ENCODE data around the gene PLEKHF1. TPM values are rescaled to one million over a fixed set of nuclear protein-coding genes. Genes with fewer than 3 reads are reported as not detected.

The PLEKHF1 gene
- total and polyA plus RNA-seq, 2 of the 13 experiments (the other 11 are each of a cell fraction or from before 2014, with no cell fraction given): 2.9 to 3.8 TPM

DNA sequence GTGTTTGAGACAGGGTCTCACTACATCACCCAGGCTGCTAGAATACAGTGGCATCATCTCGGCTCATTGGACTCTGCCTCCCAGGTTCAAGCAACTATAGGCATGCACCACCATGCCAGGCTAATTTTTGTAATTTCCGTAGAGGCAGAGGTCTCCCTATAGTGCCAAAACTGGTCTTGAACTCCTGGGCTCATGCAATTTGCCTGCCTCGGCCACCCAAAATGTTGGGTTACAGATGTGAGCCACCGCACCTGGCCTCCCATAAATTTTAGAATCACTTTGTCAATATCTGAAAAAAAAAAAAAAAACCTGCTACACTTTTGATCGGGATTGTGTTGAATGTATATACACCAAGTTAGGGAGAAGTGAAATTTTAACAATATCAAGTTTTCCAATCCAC, 11.9 kb upstream of the PLEKHF1 start:
- H3K27me3 ChIP-seq (ENCODE audit: control insufficient read depth in 1 of 2, insufficient read depth in 2 of 2, low read length in 2 of 2): no peaks in the 10 kb centered on the region; a peak in 1 of 5 replicates
- H3K9ac ChIP-seq (ENCODE audit: insufficient read depth, low read depth, low read length): no peak overlapping the region
- in situ Hi-C loops (cut with HindIII; ENCODE audit: extremely low pct_ligation_motif_present, low pct_unique_long_range_greater_than_20kb) (no loop called here), intact Hi-C loops (cut with micrococcal nuclease; ENCODE audit: unreplicated experiment) (no loop called here)
- H3K4me1 ChIP-seq (ENCODE audit: insufficient read depth, low read length): no peaks in the 10 kb centered on the region
- H3K9me3 ChIP-seq (ENCODE audit: low read length): peaks cover 7% of the 10 kb centered on the region; the same call in 1 of the 2 replicates
- CTCF ChIA-PET (ENCODE audit: low intra/inter-chr PET ratio, low total read pairs): no interaction called here
- DNase-seq (ENCODE audit: low spot score) (no peak), ATAC-seq (no peak), FAIRE-seq (no peak)
- WGBS (ENCODE audit: low lambda C conversion rate): 9% methylated on average over 5 of the region's 5 CpGs
- H3K4me3 ChIP-seq (replicated peaks in 1 of 3; ENCODE audit: insufficient read depth in 1 of 3, low read depth in 2 of 3, low read length in 3 of 3): no peak overlapping the region
- no peak overlapping the region for H3K27ac ChIP-seq (ENCODE audit: extremely low read length, insufficient read depth, low read length)
- BruUV-seq (replicated peaks): no TSS peak
- H4K20me1 ChIP-seq (ENCODE audit: insufficient read depth, low read length): no peaks in the 10 kb centered on the region
- no peak overlapping the region for H2AFZ ChIP-seq (ENCODE audit: low read length)
- H3K4me2 ChIP-seq (ENCODE audit: low read depth, low read length): no peak overlapping the region
- H3K79me2 ChIP-seq (ENCODE audit: insufficient read depth, low read length): no peaks in the 10 kb centered on the region
- POLR2A ChIA-PET: no interaction called here
- H3K36me3 ChIP-seq (replicated peaks in 1 of 2; ENCODE audit: control insufficient read depth in 1 of 2, insufficient read depth in 2 of 2, low read length in 2 of 2): no peaks in the 10 kb centered on the region
- TF ChIP-seq ZNF180 (CRISPR knock-in tag; IDR thresholded peaks at IDR 0.05; ENCODE audit: borderline replicate concordance, low read depth) (no peak), MED8 (CRISPR knock-in tag; IDR thresholded peaks at IDR 0.05; ENCODE audit: insufficient replicate concordance) (no peak), HOXA7 (CRISPR knock-in tag; IDR thresholded peaks at IDR 0.05) (no peak), ZKSCAN8 (CRISPR knock-in tag; IDR thresholded peaks at IDR 0.05; ENCODE audit: borderline replicate concordance) (no peak), MYNN (CRISPR knock-in tag; IDR thresholded peaks at IDR 0.05; ENCODE audit: low read depth) (no peak), ZFP36 (IDR thresholded peaks at IDR 0.05; ENCODE audit: borderline replicate concordance, low read depth, low read length, partially characterized antibody) (no peak), ZSCAN12 (CRISPR knock-in tag; IDR thresholded peaks at IDR 0.05) (no peak), NR3C1 (CRISPR knock-in tag; IDR thresholded peaks at IDR 0.05) (no peak), HNF4A (CRISPR knock-in tag; IDR thresholded peaks at IDR 0.05) (no peak), ZNF777 (CRISPR knock-in tag; IDR thresholded peaks at IDR 0.05) (no peak)
- TF ChIP-seq, protein P1, sequence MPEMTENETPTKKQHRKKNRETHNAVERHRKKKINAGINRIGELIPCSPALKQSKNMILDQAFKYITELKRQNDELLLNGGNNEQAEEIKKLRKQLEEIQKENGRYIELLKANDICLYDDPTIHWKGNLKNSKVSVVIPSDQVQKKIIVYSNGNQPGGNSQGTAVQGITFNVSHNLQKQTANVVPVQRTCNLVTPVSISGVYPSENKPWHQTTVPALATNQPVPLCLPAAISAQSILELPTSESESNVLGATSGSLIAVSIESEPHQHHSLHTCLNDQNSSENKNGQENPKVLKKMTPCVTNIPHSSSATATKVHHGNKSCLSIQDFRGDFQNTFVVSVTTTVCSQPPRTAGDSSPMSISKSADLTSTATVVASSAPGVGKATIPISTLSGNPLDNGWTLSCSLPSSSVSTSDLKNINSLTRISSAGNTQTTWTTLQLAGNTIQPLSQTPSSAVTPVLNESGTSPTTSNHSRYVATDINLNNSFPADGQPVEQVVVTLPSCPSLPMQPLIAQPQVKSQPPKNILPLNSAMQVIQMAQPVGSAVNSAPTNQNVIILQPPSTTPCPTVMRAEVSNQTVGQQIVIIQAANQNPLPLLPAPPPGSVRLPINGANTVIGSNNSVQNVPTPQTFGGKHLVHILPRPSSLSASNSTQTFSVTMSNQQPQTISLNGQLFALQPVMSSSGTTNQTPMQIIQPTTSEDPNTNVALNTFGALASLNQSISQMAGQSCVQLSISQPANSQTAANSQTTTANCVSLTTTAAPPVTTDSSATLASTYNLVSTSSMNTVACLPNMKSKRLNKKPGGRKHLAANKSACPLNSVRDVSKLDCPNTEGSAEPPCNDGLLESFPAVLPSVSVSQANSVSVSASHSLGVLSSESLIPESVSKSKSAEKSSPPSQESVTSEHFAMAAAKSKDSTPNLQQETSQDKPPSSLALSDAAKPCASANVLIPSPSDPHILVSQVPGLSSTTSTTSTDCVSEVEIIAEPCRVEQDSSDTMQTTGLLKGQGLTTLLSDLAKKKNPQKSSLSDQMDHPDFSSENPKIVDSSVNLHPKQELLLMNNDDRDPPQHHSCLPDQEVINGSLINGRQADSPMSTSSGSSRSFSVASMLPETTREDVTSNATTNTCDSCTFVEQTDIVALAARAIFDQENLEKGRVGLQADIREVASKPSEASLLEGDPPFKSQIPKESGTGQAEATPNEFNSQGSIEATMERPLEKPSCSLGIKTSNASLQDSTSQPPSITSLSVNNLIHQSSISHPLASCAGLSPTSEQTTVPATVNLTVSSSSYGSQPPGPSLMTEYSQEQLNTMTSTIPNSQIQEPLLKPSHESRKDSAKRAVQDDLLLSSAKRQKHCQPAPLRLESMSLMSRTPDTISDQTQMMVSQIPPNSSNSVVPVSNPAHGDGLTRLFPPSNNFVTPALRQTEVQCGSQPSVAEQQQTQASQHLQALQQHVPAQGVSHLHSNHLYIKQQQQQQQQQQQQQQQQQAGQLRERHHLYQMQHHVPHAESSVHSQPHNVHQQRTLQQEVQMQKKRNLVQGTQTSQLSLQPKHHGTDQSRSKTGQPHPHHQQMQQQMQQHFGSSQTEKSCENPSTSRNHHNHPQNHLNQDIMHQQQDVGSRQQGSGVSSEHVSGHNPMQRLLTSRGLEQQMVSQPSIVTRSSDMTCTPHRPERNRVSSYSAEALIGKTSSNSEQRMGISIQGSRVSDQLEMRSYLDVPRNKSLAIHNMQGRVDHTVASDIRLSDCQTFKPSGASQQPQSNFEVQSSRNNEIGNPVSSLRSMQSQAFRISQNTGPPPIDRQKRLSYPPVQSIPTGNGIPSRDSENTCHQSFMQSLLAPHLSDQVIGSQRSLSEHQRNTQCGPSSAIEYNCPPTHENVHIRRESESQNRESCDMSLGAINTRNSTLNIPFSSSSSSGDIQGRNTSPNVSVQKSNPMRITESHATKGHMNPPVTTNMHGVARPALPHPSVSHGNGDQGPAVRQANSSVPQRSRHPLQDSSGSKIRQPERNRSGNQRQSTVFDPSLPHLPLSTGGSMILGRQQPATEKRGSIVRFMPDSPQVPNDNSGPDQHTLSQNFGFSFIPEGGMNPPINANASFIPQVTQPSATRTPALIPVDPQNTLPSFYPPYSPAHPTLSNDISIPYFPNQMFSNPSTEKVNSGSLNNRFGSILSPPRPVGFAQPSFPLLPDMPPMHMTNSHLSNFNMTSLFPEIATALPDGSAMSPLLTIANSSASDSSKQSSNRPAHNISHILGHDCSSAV (CRISPR knock-in tag; IDR thresholded peaks at IDR 0.05; ENCODE audit: borderline replicate concordance): no peak
- TF ChIP-seq, protein P2, sequence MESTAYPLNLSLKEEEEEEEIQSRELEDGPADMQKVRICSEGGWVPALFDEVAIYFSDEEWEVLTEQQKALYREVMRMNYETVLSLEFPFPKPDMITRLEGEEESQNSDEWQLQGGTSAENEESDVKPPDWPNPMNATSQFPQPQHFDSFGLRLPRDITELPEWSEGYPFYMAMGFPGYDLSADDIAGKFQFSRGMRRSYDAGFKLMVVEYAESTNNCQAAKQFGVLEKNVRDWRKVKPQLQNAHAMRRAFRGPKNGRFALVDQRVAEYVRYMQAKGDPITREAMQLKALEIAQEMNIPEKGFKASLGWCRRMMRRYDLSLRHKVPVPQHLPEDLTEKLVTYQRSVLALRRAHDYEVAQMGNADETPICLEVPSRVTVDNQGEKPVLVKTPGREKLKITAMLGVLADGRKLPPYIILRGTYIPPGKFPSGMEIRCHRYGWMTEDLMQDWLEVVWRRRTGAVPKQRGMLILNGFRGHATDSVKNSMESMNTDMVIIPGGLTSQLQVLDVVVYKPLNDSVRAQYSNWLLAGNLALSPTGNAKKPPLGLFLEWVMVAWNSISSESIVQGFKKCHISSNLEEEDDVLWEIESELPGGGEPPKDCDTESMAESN (CRISPR knock-in tag; conservative IDR thresholded peaks at IDR 0.05): no peak
- TF ChIP-seq, protein P3, sequence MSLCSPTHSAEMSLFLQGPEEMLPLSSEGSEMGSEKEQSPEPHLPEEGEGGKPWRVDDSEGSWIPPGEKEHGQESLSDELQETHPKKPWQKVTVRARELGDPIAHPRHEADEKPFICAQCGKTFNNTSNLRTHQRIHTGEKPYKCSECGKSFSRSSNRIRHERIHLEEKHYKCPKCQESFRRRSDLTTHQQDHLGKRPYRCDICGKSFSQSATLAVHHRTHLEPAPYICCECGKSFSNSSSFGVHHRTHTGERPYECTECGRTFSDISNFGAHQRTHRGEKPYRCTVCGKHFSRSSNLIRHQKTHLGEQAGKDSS (CRISPR knock-in tag; IDR thresholded peaks at IDR 0.05; ENCODE audit: borderline replicate concordance, low read depth): no peak
- TF ChIP-seq, protein P4, sequence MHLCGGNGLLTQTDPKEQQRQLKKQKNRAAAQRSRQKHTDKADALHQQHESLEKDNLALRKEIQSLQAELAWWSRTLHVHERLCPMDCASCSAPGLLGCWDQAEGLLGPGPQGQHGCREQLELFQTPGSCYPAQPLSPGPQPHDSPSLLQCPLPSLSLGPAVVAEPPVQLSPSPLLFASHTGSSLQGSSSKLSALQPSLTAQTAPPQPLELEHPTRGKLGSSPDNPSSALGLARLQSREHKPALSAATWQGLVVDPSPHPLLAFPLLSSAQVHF (CRISPR knock-in tag; IDR thresholded peaks at IDR 0.05): no peak
